Activated naive CD4-positive, alpha-beta T cell treated with anti-CD3 and anti-CD28 coated beads, Interleukin-2, amount 50 U/mL, for 24 hours (primary cell): ENCODE data around the gene TXK.
A peak's percentile ranks its signal among the peaks of the same experiment; 100 is the strongest.

Source experiments
- H3K27ac Mint-ChIP-seq: one replicate; pipeline ENCODE4 v1.8.0; 2021; ENCODE audit warnings: mild to moderate bottlenecking, mixed read lengths
- H3K27me3 Mint-ChIP-seq: one replicate; pipeline ENCODE4 v1.8.0; 2021; ENCODE audit warnings: mixed read lengths
- H3K36me3 Mint-ChIP-seq: one replicate; pipeline ENCODE4 v1.8.0; 2021; ENCODE audit warnings: mixed read lengths
- H3K4me1 Mint-ChIP-seq: one replicate; pipeline ENCODE4 v1.8.0; 2021; ENCODE audit warnings: mixed read lengths
- H3K4me3 Mint-ChIP-seq: one replicate; pipeline ENCODE4 v1.8.0; 2021; ENCODE audit warnings: mild to moderate bottlenecking, mixed read lengths
- H3K9me3 Mint-ChIP-seq: one replicate; pipeline ENCODE4 v1.8.0; 2021; ENCODE audit warnings: mixed read lengths

The TXK gene

GRCh38 chr4:48033412-48033811 is 100.6 kb downstream of the TXK start:
- Mint-ChIP-seq H3K9me3 (peaks cover 10% of the 10 kb centered on the region), H3K36me3 (peaks cover 12% of the 10 kb centered on the region), H3K27me3 (no peaks in the 10 kb centered on the region), H3K4me3 (no peak overlapping the region), H3K4me1 (peaks cover 54% of the 10 kb centered on the region), H3K27ac (peak overlapping the region; percentile 98)

- H3K9me3 Mint-ChIP-seq, result peaks cover 10% of the 10 kb centered on the region
- H3K27me3 Mint-ChIP-seq, result no peaks in the 10 kb centered on the region
- H3K4me1 Mint-ChIP-seq, result peaks cover 56% of the 10 kb centered on the region
- no peak overlapping the region for H3K27ac Mint-ChIP-seq
- no peak overlapping the region for H3K4me3 Mint-ChIP-seq
- peaks cover 12% of the 10 kb centered on the region for H3K36me3 Mint-ChIP-seq
Observed at GRCh38 chr4:48032721-48033120, 101.3 kb downstream of the TXK start.

GRCh38 chr4:48031802-48032525 is 102.1 kb downstream of the TXK start:
- Mint-ChIP-seq H3K4me1 (peaks cover 54% of the 10 kb centered on the region), H3K27ac (peak overlapping the region; percentile 38), H3K4me3 (no peak overlapping the region), H3K27me3 (no peaks in the 10 kb centered on the region), H3K36me3 (peaks cover 10% of the 10 kb centered on the region), H3K9me3 (peaks cover 10% of the 10 kb centered on the region)

- H3K27ac Mint-ChIP-seq, result no peak overlapping the region
- H3K4me3 Mint-ChIP-seq, result no peak overlapping the region
- peaks cover 39% of the 10 kb centered on the region for H3K4me1 Mint-ChIP-seq
- H3K27me3 Mint-ChIP-seq, result no peaks in the 10 kb centered on the region
- H3K9me3 Mint-ChIP-seq, result peaks cover 3% of the 10 kb centered on the region
- H3K36me3 Mint-ChIP-seq, result peaks cover 9% of the 10 kb centered on the region
Observed at GRCh38 chr4:48030470-48030869, 103.6 kb downstream of the TXK start.

- no peak overlapping the region for H3K4me3 Mint-ChIP-seq
- H3K4me1 Mint-ChIP-seq, result peaks cover 21% of the 10 kb centered on the region
- H3K36me3 Mint-ChIP-seq, result peaks cover 8% of the 10 kb centered on the region
- no peaks in the 10 kb centered on the region for H3K27me3 Mint-ChIP-seq
- no peaks in the 10 kb centered on the region for H3K9me3 Mint-ChIP-seq
- H3K27ac Mint-ChIP-seq, result no peak overlapping the region
Observed at GRCh38 chr4:48028696-48029095, 105.4 kb downstream of the TXK start.

- H3K4me1 Mint-ChIP-seq, result peaks cover 15% of the 10 kb centered on the region
- no peak overlapping the region for H3K4me3 Mint-ChIP-seq
- peaks cover 2% of the 10 kb centered on the region for H3K27me3 Mint-ChIP-seq
- H3K36me3 Mint-ChIP-seq, result peaks cover 8% of the 10 kb centered on the region
- no peak overlapping the region for H3K27ac Mint-ChIP-seq
- no peaks in the 10 kb centered on the region for H3K9me3 Mint-ChIP-seq
Observed at GRCh38 chr4:48027653-48028052, 106.4 kb downstream of the TXK start.

GRCh38 chr4:48025005-48025404 is 109.0 kb downstream of the TXK start:
- no peaks in the 10 kb centered on the region for H3K9me3 Mint-ChIP-seq
- no peak overlapping the region for H3K4me3 Mint-ChIP-seq
- no peak overlapping the region for H3K27ac Mint-ChIP-seq
- H3K27me3 Mint-ChIP-seq, result peaks cover 2% of the 10 kb centered on the region
- peaks cover 30% of the 10 kb centered on the region for H3K4me1 Mint-ChIP-seq
- H3K36me3 Mint-ChIP-seq, result peaks cover 11% of the 10 kb centered on the region

GRCh38 chr4:48024522-48024921 is 109.5 kb downstream of the TXK start:
- peaks cover 33% of the 10 kb centered on the region for H3K4me1 Mint-ChIP-seq
- H3K9me3 Mint-ChIP-seq, result no peaks in the 10 kb centered on the region
- peaks cover 11% of the 10 kb centered on the region for H3K36me3 Mint-ChIP-seq
- H3K27me3 Mint-ChIP-seq, result peaks cover 2% of the 10 kb centered on the region
- no peak overlapping the region for H3K27ac Mint-ChIP-seq
- no peak overlapping the region for H3K4me3 Mint-ChIP-seq

GRCh38 chr4:48022192-48022799 is 111.8 kb downstream of the TXK start:
- H3K4me1 Mint-ChIP-seq, result peaks cover 27% of the 10 kb centered on the region
- peaks cover 11% of the 10 kb centered on the region for H3K36me3 Mint-ChIP-seq
- peak overlapping the region; percentile 73 for H3K27ac Mint-ChIP-seq
- H3K4me3 Mint-ChIP-seq, result no peak overlapping the region
- no peaks in the 10 kb centered on the region for H3K9me3 Mint-ChIP-seq
- H3K27me3 Mint-ChIP-seq, result peaks cover 2% of the 10 kb centered on the region

GRCh38 chr4:48021100-48021499 is 113.0 kb downstream of the TXK start:
- no peaks in the 10 kb centered on the region for H3K9me3 Mint-ChIP-seq
- peaks cover 2% of the 10 kb centered on the region for H3K27me3 Mint-ChIP-seq
- peaks cover 8% of the 10 kb centered on the region for H3K36me3 Mint-ChIP-seq
- H3K27ac Mint-ChIP-seq, result peak overlapping the region; percentile 76
- peak overlapping the region; percentile 39 for H3K4me3 Mint-ChIP-seq
- peaks cover 28% of the 10 kb centered on the region for H3K4me1 Mint-ChIP-seq

- Mint-ChIP-seq H3K27me3 (no peaks in the 10 kb centered on the region), H3K36me3 (peaks cover 3% of the 10 kb centered on the region), H3K4me3 (peak overlapping the region; percentile 23)
Observed at GRCh38 chr4:48018112-48018511, 115.9 kb downstream of the TXK start.

GRCh38 chr4:48017108-48017571 is 116.9 kb downstream of the TXK start:
- Mint-ChIP-seq H3K9me3 (no peaks in the 10 kb centered on the region), H3K27ac (peak overlapping the region; percentile 61), H3K36me3 (peaks cover 3% of the 10 kb centered on the region), H3K4me1 (peaks cover 29% of the 10 kb centered on the region), H3K4me3 (peak overlapping the region; percentile 93), H3K27me3 (no peaks in the 10 kb centered on the region)

More at GRCh38 chr4:48018112-48018511, 115.9 kb downstream of the TXK start:
- H3K27ac Mint-ChIP-seq, result no peak overlapping the region
- H3K9me3 Mint-ChIP-seq, result no peaks in the 10 kb centered on the region
- peaks cover 32% of the 10 kb centered on the region for H3K4me1 Mint-ChIP-seq
